Fibroblast of skin of scalp (primary cell): ENCODE data around the gene NPB.

Experiments used
- DNase-seq: peaks from one replicate; pipeline ENCODE4 v3.0.0-alpha.2; 2013

Gene NPB

GRCh38 chr17:81899514-81900166 is 2.4 kb upstream of the NPB start:
- DNase-seq = no peak

- DNase-seq = no peak
Observed at GRCh38 chr17:81900181-81900820, 1.7 kb upstream of the NPB start.

GRCh38 chr17:81901167-81902022 is 643 bp upstream of the NPB start:
- no peak for DNase-seq

- no peak for DNase-seq
Observed at GRCh38 chr17:81902653-81903414, 796 bp downstream of the NPB start.

GRCh38 chr17:81903415-81903831 is 1.4 kb downstream of the NPB start:
- no peak for DNase-seq

- DNase-seq = no peak
Observed at GRCh38 chr17:81903896-81904599, 2.0 kb downstream of the NPB start.

GRCh38 chr17:81904600-81905423 is 2.8 kb downstream of the NPB start:
- no peak for DNase-seq

- no peak for DNase-seq
Observed at GRCh38 chr17:81905424-81905875, 3.4 kb downstream of the NPB start.

- DNase-seq = no peak
Observed at GRCh38 chr17:81905993-81906392, 4.0 kb downstream of the NPB start.

- no peak for DNase-seq
Observed at GRCh38 chr17:81906476-81907218, 4.6 kb downstream of the NPB start.

- no peak for DNase-seq
Observed at GRCh38 chr17:81907219-81908145, 5.4 kb downstream of the NPB start.

GRCh38 chr17:81908793-81909192 is 6.8 kb downstream of the NPB start:
- no peak for DNase-seq

- no peak for DNase-seq
Observed at GRCh38 chr17:81909231-81909630, 7.2 kb downstream of the NPB start.

GRCh38 chr17:81909966-81910839 is 8.2 kb downstream of the NPB start:
- no peak for DNase-seq

- DNase-seq = no peak
Observed at GRCh38 chr17:81910840-81911276, 8.8 kb downstream of the NPB start.

- DNase-seq = peak; percentile 88
Observed at GRCh38 chr17:81911277-81911961, 9.4 kb downstream of the NPB start, which contains the start of gene PCYT2. Gene PCYT2 (minus strand): TSS chr17:81911399. CDS start chr17:81911355, 44 bp downstream.

- no peak for DNase-seq
Observed at GRCh38 chr17:81911969-81912368, 9.9 kb downstream of the NPB start.
